Keratinocyte (primary cell): ENCODE measurements around the gene PLCZ1. TPM values are rescaled to one million over a fixed set of nuclear protein-coding genes. Genes with fewer than 3 reads are reported as not detected.
"Not testable (repeated sequence)": the region's sequence is repeated elsewhere in the genome, so short reads cannot be mapped to it uniquely, and the experiment has no call there.

ENCODE experiments used
- DNase-seq: peaks from one replicate; pipeline ENCODE4 v3.0.0-alpha.2; 2011; ENCODE audit warnings: low read depth, missing footprints, low spot score
- FAIRE-seq: peaks from 2 replicates; lab custom pipeline; 2011; peaks lifted over from hg19 to GRCh38; lab: Jason Lieb, UNC
- H2AFZ ChIP-seq: 2 replicates; pipeline ENCODE4 v1.6.0; 2012; ENCODE audit warnings: low read length, control low read depth, inconsistent platforms; ENCODE audit not compliant: control insufficient read depth
- H3K27ac ChIP-seq: 2 replicates; pipeline ENCODE4 v1.5.1; 2011; ENCODE audit warnings: low read length; ENCODE audit not compliant: control insufficient read depth, insufficient read depth
- H3K27me3 ChIP-seq: 3 replicates; pipeline ENCODE4 v1.6.0; 2011; ENCODE audit warnings: low read length; ENCODE audit not compliant: control insufficient read depth, insufficient read depth; ENCODE audit errors: extremely low read depth
- H3K36me3 ChIP-seq, 2 experiments: 2 replicates in 1 of 2; 3 replicates in 1 of 2; pipeline ENCODE4 v1.5.1; 2011; ENCODE audit warnings: low read length in 2 of 2, mild to moderate bottlenecking in 1 of 2; ENCODE audit not compliant: control insufficient read depth in 2 of 2, insufficient read depth in 2 of 2; ENCODE audit errors: extremely low read depth in 1 of 2
- H3K4me1 ChIP-seq: 3 replicates; pipeline ENCODE4 v1.5.1; 2011; ENCODE audit warnings: low read length; ENCODE audit not compliant: control insufficient read depth, insufficient read depth; ENCODE audit errors: extremely low read depth
- H3K4me2 ChIP-seq: 3 replicates; pipeline ENCODE4 v1.6.0; 2011; ENCODE audit warnings: low read depth, low read length; ENCODE audit not compliant: control insufficient read depth, insufficient read depth; ENCODE audit errors: extremely low read depth
- H3K4me3 ChIP-seq, 3 experiments: fragments of 200-600 bp in 1 of 3; sonication (generic) in 1 of 3; 2 replicates in 2 of 3; 3 replicates in 1 of 3; pipeline ENCODE4 v1.5.1; 2011 to 2016; ENCODE audit warnings: low read length in 3 of 3, mild to moderate bottlenecking in 3 of 3, control low read depth in 2 of 3, inconsistent platforms in 1 of 3, low read depth in 1 of 3, mixed read lengths in 1 of 3, mixed run types in 1 of 3, moderate library complexity in 1 of 3; ENCODE audit not compliant: control insufficient read depth in 2 of 3, insufficient read depth in 2 of 3; ENCODE audit errors: extremely low read depth in 1 of 3
- H3K79me2 ChIP-seq: 2 replicates; pipeline ENCODE4 v1.6.0; 2012; ENCODE audit warnings: low read length; ENCODE audit not compliant: control insufficient read depth, insufficient read depth
- H3K9ac ChIP-seq: 3 replicates; pipeline ENCODE4 v1.6.0; 2011; ENCODE audit warnings: low read length; ENCODE audit not compliant: control insufficient read depth, insufficient read depth; ENCODE audit errors: extremely low read depth
- H3K9me1 ChIP-seq: 3 replicates; pipeline ENCODE4 v1.6.0; 2011; ENCODE audit warnings: low read length; ENCODE audit not compliant: control insufficient read depth, insufficient read depth; ENCODE audit errors: extremely low read depth
- H3K9me3 ChIP-seq: 2 replicates; pipeline ENCODE4 v1.5.1; 2012; ENCODE audit warnings: low read depth, low read length; ENCODE audit not compliant: control insufficient read depth
- H4K20me1 ChIP-seq: 3 replicates; pipeline ENCODE4 v1.6.0; 2011; ENCODE audit warnings: low read length; ENCODE audit not compliant: control insufficient read depth, insufficient read depth; ENCODE audit errors: extremely low read depth
- CTCF ChIP-seq, 3 experiments: IDR thresholded peaks in 1 of 3; conservative IDR thresholded peaks in 1 of 3; optimal IDR thresholded peaks in 1 of 3; 2 replicates in 2 of 3; 3 replicates in 1 of 3; pipeline versions ENCODE3 to v1.5.1; 2011; ENCODE audit warnings: low read length in 3 of 3, mild to moderate bottlenecking in 3 of 3, moderate library complexity in 2 of 3, control low read depth in 1 of 3, inconsistent platforms in 1 of 3; ENCODE audit not compliant: insufficient read depth in 2 of 3; ENCODE audit errors: extremely low read depth in 1 of 3
- EZH2 ChIP-seq: IDR thresholded peaks from one replicate; pipeline ENCODE4 v1.6.1; 2012; ENCODE audit warnings: inconsistent platforms, mild to moderate bottlenecking, low read length, moderate library complexity
- dilution Hi-C: fragments of 300-500 bp; cut with MboI; formaldehyde crosslinking; loops from one replicate; pipeline ENCODE4 v1.7.0; 2020; ENCODE audit warnings: low sequenced_read_pairs; ENCODE audit not compliant: extremely low pct_ligation_motif_present
- polyA plus RNA-seq, 5 experiments: library from polyadenylated mRNA; depleted of rRNA in 3 of 5; stranded (reverse) in 3 of 5; stranded (forward) in 1 of 5; unstranded in 1 of 5; fragments of >200 nt; gene quantifications; 1 replicate in 1 of 5; 2 replicates in 3 of 5; 3 replicates in 1 of 5; pipeline versions ENCODE4 v1.2.1 to v1.2.3, GENCODE V29; 2011 to 2012; ENCODE audit warnings: missing spikeins in 2 of 5, low read depth in 1 of 5, low replicate concordance in 1 of 5

PLCZ1 gene
- polyA plus RNA-seq, 1 donor (not counting 4 experiments of a cell fraction or from before 2014, with no cell fraction given): 0.62 TPM

- Histone ChIP-seq H3K36me3 (no peaks in the 10 kb centered on the region), H4K20me1 (no peaks in the 10 kb centered on the region), H2AFZ (no peak overlapping the region), H3K4me3 (no peak overlapping the region), H3K9ac (no peak overlapping the region), H3K27ac (no peak overlapping the region), H3K4me1 (no peaks in the 10 kb centered on the region), H3K79me2 (no peaks in the 10 kb centered on the region), H3K9me3 (no peaks in the 10 kb centered on the region), H3K4me2 (no peak overlapping the region), H3K27me3 (no peaks in the 10 kb centered on the region), H3K9me1 (no peaks in the 10 kb centered on the region)
- dilution Hi-C loops: no loop called here
- no peak for TF ChIP-seq CTCF (optimal IDR thresholded peaks at IDR 0.05 in 1 of 3, IDR thresholded peaks at IDR 0.05 in 1 of 3, conservative IDR thresholded peaks at IDR 0.05 in 1 of 3; ENCODE audit: extremely low read depth in 1 of 3, insufficient read depth in 2 of 3, low read length in 3 of 3)
- no peak for TF ChIP-seq EZH2
- FAIRE-seq (no peak), DNase-seq (no peak)
Measured at GRCh38 chr12:18782827-18783226, 45.0 kb upstream of the PLCZ1 start.

- FAIRE-seq, H3K4me2 ChIP-seq, DNase-seq, H2AFZ ChIP-seq, H4K20me1 ChIP-seq, dilution Hi-C loops, H3K4me1 ChIP-seq, H3K9ac ChIP-seq, H3K4me3 ChIP-seq, H3K9me3 ChIP-seq, H3K27ac ChIP-seq, H3K27me3 ChIP-seq, H3K79me2 ChIP-seq, H3K36me3 ChIP-seq, H3K9me1 ChIP-seq: not testable (repeated sequence)
Measured at GRCh38 chr12:18766479-18766878, 28.7 kb upstream of the PLCZ1 start.

GRCh38 chr12:18755341-18755740, 17.5 kb upstream of the PLCZ1 start:
- peak; percentile 41 for FAIRE-seq
- no peaks in the 10 kb centered on the region for H3K9me1 ChIP-seq
- no peak overlapping the region for H3K27ac ChIP-seq
- no peaks in the 10 kb centered on the region for H3K27me3 ChIP-seq
- no peak overlapping the region for H2AFZ ChIP-seq
- no peaks in the 10 kb centered on the region for H3K36me3 ChIP-seq
- no peak overlapping the region for H3K4me2 ChIP-seq
- H3K4me3 ChIP-seq: no peak overlapping the region
- no peak overlapping the region for H3K9ac ChIP-seq
- no peaks in the 10 kb centered on the region for H3K4me1 ChIP-seq
- H3K79me2 ChIP-seq: no peaks in the 10 kb centered on the region
- no peaks in the 10 kb centered on the region for H3K9me3 ChIP-seq
- no peak for DNase-seq
- H4K20me1 ChIP-seq: no peaks in the 10 kb centered on the region
- dilution Hi-C loops: no loop called here
- TF ChIP-seq EZH2: no peak
- TF ChIP-seq CTCF (optimal IDR thresholded peaks at IDR 0.05 in 1 of 3, IDR thresholded peaks at IDR 0.05 in 1 of 3, conservative IDR thresholded peaks at IDR 0.05 in 1 of 3; ENCODE audit: extremely low read depth in 1 of 3, insufficient read depth in 2 of 3, low read length in 3 of 3): no peak
